K562 (cell line): ENCODE results near the gene POLE2.

Experiments used
- KDM2B ChIP-seq: fragments of 250-450 bp; sonication (Bioruptor Pico); IDR thresholded peaks from 2 replicates; pipeline ENCODE4 v1.8.0; 2021; ENCODE audit warnings: mild to moderate bottlenecking, moderate library complexity
- SMARCA5 ChIP-seq: fragments of 450-650 bp; IDR thresholded peaks from 2 replicates; pipeline ENCODE4 v1.6.1; 2016
- TRIM24 ChIP-seq, 2 experiments: fragments of 450-650 bp; IDR thresholded peaks; 2 replicates each; pipeline ENCODE4 v1.6.1; 2016
- TF ChIP-seq, protein P1 (sequence below): sonication (generic); formaldehyde crosslinking; IDR thresholded peaks from 2 replicates; pipeline ENCODE4 v1.8.0; 2022; ENCODE audit warnings: mild to moderate bottlenecking, missing genetic modification reagents
- TF ChIP-seq, protein P2 (sequence below): sonication (generic); formaldehyde crosslinking; IDR thresholded peaks from 2 replicates; pipeline ENCODE4 v1.8.0; 2023; ENCODE audit warnings: mild to moderate bottlenecking, missing genetic modification reagents

DNA sequence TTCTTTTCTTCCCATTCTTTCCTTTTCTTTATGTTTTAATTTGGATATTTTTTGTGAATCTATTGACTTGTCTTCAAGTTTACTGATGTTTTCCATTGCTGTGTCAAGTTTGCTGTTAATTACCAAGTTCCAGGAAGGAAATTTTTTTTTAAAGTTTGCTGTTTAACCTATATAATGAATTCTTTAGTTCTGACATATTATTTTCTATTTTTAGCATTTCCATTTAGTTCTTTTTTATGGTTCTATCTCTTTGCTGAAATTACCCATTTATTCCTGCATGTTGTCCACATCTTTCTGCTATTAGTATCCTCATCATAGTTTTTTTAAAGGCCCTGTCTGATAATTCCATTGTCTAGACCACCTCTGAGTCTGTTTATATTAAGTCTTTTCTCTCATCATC, 32.7 kb upstream of the POLE2 start:
- no peak for TF ChIP-seq KDM2B (CRISPR knock-in tag)
- TF ChIP-seq, protein P1, sequence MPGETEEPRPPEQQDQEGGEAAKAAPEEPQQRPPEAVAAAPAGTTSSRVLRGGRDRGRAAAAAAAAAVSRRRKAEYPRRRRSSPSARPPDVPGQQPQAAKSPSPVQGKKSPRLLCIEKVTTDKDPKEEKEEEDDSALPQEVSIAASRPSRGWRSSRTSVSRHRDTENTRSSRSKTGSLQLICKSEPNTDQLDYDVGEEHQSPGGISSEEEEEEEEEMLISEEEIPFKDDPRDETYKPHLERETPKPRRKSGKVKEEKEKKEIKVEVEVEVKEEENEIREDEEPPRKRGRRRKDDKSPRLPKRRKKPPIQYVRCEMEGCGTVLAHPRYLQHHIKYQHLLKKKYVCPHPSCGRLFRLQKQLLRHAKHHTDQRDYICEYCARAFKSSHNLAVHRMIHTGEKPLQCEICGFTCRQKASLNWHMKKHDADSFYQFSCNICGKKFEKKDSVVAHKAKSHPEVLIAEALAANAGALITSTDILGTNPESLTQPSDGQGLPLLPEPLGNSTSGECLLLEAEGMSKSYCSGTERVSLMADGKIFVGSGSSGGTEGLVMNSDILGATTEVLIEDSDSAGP (CRISPR knock-in tag): no peak
- TF ChIP-seq, protein P2, sequence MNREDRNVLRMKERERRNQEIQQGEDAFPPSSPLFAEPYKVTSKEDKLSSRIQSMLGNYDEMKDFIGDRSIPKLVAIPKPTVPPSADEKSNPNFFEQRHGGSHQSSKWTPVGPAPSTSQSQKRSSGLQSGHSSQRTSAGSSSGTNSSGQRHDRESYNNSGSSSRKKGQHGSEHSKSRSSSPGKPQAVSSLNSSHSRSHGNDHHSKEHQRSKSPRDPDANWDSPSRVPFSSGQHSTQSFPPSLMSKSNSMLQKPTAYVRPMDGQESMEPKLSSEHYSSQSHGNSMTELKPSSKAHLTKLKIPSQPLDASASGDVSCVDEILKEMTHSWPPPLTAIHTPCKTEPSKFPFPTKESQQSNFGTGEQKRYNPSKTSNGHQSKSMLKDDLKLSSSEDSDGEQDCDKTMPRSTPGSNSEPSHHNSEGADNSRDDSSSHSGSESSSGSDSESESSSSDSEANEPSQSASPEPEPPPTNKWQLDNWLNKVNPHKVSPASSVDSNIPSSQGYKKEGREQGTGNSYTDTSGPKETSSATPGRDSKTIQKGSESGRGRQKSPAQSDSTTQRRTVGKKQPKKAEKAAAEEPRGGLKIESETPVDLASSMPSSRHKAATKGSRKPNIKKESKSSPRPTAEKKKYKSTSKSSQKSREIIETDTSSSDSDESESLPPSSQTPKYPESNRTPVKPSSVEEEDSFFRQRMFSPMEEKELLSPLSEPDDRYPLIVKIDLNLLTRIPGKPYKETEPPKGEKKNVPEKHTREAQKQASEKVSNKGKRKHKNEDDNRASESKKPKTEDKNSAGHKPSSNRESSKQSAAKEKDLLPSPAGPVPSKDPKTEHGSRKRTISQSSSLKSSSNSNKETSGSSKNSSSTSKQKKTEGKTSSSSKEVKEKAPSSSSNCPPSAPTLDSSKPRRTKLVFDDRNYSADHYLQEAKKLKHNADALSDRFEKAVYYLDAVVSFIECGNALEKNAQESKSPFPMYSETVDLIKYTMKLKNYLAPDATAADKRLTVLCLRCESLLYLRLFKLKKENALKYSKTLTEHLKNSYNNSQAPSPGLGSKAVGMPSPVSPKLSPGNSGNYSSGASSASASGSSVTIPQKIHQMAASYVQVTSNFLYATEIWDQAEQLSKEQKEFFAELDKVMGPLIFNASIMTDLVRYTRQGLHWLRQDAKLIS (CRISPR knock-in tag): no peak
- no peak for TF ChIP-seq SMARCA5
- TF ChIP-seq TRIM24 (IDR thresholded peaks at IDR 0.05): no peak
